T-helper 2 cell (primary cell): ENCODE measurements around the gene DUSP22.
A peak's percentile ranks its signal among the peaks of the same experiment; 100 is the strongest.

ENCODE experiments used
- DNase-seq, 5 experiments: peaks; one replicate each; pipeline versions ENCODE4 v3.0.0 to v3.0.0-alpha.2; 2012 to 2022

Gene DUSP22

GRCh38 chr6:340991-341827, 48.9 kb downstream of the DUSP22 start:
- DNase-seq = no peak

- DNase-seq = peak in 2 of 5 experiments; percentile 22 to 66
These were observed 49.9 kb downstream of the DUSP22 start for GRCh38 chr6:341914-342831.

DNA sequence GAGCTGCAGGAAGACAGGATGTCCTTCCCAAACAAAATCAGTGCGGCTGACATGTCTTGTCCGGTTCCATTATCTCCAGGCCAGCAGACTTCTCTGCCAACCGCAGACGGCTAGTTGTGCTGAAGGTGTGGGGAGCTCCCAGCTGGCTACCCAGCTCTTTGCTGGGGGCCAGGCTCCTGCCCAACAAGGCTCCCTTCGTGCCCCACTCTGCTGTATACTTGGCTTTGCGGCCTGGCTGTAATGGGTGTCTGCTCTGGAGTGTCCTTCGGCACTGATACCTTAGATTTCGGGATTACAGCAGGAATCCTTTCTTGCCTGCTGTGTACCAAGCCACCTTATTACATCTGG, 50.5 kb downstream of the DUSP22 start:
- DNase-seq = no peak

DNA sequence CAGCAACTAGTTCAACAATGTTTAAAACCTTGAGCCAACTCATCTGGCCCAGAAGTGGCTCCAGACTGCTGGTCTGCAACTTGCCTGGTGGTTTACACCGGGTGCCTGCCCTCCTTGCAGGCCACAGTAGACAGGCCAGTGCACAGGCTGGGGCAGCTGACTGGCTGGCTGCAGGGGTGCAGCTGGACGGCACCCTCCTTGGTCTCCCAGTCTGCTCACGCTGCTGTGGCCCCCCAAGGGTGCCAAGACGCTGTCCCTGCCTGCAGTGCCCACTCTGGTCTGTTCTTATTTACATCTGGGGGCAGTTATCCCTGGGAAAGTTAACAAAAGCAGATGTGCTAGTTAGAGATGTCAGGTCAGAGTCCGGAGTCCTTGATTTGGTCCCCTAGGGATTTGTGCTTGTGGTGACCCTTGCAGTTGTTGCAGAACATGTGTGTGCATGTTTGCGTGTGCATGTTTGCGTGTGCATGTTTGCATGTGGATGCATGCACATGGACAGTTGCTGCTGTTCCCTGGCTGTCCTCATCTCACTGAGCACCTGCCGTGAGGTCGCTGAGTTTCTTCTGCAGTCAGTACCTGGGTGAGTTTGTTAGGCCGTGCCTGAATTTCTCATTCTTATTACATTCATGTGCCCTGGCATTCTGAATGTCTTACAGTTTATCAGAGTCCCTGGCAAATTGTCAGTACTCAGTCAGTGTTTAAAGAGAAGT, 51.1 kb downstream of the DUSP22 start:
- no peak for DNase-seq

DNA sequence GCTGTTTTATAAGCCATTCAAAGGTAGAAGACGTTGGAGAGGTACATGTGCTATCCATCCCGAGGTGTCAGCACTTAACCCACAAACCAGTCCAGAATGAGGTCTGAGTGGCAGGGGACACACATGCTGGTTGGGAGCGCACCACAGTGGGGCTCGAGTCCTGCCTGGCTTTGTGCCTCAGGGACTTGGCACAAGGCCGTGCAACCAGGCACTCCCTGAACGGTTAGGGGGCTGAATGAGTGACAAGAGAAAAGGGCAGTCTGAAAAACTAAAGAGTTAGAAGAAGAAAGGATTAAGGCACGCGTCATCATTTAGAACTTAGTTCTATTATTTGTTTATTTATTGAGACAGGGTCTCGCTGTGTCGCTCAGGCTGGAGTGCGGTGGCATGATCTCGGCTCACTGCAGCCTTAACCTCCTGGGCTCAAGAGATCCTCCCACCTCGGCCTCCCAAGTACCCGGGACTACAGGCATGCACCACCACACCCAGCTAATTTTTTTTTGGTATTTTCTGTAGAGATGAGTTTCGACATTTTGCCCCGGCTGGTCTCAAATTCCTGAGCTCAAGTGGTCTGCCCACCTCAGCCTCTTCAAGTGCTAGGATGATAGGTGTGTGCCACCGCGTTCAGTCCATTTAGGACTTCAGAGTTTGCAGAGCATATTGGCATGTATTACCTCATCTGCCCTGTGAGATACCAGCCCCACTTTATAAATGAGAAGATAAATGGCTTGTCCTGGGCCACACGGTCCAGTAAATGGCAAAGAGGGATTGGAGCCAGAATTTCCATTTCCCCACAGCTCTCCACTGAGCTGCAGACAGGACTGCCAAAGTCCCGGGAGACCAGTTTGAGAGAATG, 51.9 kb downstream of the DUSP22 start:
- DNase-seq = no peak

DNA sequence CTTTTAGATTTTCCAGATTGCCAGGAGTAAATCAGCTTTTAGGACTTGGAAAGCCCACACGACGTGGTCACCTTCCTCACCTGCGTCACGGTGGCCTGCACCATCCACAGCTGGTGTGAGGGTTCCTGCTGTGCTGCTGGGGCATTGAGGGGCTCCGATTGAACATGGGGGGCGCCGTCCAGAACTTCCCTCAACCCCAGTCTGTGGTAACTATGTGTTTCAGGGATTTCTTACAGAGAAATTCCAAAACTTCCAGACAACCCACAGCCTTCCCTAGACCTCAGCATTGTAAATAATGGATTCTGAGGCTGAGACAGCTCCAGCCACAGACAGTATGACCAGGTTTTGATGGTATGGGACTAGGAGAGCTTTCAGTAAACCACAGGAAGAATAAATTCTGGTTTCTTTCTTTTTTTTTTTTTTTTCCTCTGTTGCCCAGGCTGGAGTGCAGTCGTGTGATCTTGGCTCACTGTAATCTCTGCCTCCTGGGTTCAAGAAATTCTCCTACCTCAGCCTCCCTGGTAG, 52.6 kb downstream of the DUSP22 start:
- DNase-seq = no peak

- no peak for DNase-seq
These were observed 53.6 kb downstream of the DUSP22 start for GRCh38 chr6:345747-346385.

DNA sequence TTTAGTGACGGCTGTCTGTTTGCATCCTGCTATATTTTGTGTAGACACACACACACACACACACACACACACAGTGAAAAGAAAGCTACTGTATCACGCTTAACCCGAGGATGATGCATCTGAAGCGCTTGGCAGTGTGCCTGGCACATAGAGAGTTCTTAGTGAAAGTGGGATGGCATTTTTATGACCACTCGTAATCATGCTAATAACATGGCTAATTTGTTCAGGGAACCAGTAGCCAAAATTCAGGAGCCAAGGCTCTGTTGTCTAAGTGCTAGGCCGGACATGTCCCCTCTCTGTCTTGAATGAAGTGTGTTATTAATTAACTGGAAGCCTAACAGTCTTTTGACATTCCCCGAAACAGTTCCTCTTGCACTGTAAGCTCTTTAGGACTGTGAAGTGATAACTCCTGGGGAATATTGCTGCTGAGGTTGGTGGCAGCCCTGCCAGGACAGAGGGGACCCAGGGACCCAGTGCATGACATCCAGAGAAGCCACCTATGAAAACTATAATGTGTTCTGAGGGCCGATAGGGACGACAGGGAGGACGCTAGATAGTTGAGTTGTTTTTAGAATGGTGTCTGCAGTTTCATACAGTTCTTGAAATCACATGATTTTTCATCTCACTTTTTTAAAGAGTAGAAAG, 54.2 kb downstream of the DUSP22 start:
- DNase-seq = no peak

GRCh38 chr6:347232-347631, 54.9 kb downstream of the DUSP22 start:
- DNase-seq = no peak

- DNase-seq = no peak
These were observed 55.9 kb downstream of the DUSP22 start for GRCh38 chr6:347951-348859.

DNA sequence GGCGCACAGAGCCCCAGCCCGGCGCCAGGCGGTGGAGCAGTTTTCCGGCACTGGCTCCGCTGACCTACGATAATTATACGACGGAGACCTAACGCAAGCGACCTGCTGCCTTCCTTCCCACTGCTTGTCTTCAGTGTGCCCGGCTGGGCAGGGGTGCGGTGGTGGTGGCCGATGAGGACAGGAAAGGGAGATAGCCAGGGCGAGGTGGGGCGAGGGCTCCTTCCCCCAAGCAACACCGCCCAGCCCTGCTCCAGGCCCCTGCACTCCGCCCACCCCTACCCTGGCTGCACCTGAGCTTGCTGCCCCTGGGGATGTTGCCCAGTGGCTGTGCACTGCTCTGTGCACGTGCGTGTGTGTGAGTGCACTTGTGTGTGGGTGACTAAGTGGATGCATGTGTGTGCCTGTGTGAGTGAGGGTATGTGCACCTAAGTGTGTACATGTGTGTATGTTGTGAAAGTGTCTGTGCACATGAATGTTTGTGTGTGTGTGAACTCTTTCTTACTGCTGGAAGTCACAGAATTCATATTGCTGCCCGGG, 56.6 kb downstream of the DUSP22 start:
- no peak for DNase-seq

- DNase-seq = no peak
These were observed 57.2 kb downstream of the DUSP22 start for GRCh38 chr6:349491-349921.

GRCh38 chr6:350371-350770, 58.1 kb downstream of the DUSP22 start:
- DNase-seq = no peak

DNA sequence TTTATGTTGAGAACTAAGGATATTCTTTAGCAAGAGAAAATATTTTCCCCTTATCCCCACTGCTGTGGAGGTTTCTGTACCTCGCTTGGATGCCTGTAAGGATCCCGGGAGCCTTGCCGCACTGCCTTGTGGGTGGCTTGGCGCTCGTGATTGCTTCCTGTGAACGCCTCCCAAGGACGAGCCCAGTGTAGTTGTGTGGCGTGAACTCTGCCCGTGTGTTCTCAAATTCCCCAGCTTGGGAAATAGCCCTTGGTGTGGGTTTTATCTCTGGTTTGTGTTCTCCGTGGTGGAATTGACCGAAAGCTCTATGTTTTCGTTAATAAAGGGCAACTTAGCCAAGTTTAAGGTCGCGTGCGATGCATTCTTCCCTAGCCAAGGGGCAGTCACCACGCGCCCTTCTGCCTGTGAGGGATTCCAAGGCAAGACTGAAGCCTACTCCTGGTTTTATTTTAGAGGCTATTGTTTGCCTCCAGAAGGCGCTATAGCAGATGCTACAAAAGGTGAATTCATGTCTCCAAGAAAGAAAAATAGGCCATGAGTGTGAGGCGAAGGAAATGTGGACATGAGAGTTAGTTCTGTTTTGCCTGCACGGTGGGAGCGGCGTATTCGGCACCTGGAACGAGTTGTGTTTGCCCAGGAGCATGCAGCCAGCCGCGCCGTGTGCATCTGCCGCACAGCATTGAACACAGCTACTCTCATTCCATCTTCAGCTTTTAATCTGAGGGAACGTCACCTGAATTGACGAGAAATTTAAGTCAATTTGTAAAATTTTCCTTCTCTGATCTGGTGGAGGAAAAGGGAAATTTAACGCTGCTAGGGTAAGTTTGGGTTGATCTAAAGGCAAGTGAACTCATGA, 59.0 kb downstream of the DUSP22 start:
- DNase-seq = no peak

GRCh38 chr6:351867-352289, 59.6 kb downstream of the DUSP22 start:
- DNase-seq = no peak

- no peak for DNase-seq
These were observed 60.2 kb downstream of the DUSP22 start for GRCh38 chr6:352474-352873.

DNA sequence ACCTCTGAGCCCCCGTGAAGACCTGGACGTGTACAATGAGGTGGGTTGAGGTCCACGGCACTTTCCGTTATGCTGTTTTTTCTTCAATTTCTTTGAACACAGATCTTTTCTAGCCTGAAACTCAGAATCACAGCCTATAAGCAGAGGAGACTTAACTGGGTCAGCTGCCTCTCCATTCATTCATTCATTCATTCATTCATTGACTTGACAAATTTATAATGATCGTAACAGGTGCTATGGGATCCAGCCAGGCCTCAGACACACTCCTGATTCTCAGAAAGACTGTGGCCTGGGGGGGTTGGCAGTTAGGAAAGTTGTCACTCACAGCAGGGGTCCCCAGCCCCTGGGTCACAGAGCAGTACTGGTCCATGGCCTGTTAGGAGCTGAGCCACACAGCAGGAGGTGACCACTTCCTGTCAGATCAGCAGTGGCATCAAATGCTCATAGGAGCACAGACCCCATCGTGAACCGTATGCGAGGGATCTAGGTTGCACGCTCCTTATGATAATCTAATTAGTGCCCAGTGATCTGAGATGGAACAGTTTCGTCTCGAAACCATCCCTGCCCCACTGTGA, 60.7 kb downstream of the DUSP22 start:
- DNase-seq = no peak
